CD4-positive, alpha-beta T cell (primary cell): Measurements from ENCODE around the gene CCDC195. TPM values are rescaled to one million over a fixed set of nuclear protein-coding genes. Genes with fewer than 3 reads are reported as not detected.

Source experiments
- ATAC-seq: fragments of 200-7000 bp; cut with Tn5 transposase; one replicate; pipeline ENCODE4 v1.10.0; 2022; ENCODE audit warnings: mild to moderate bottlenecking; ENCODE audit not compliant: poor library complexity
- CTCF ChIA-PET: fragments of 350-600 bp; sonication (Branson Sonifier 250); formaldehyde crosslinking; loops from one replicate; lab custom pipeline; 2021; ENCODE audit warnings: antibody characterized with exemption, inconsistent platforms; lab: Charles Lee
- POLR2A ChIA-PET: fragments of 350-600 bp; sonication (Branson Sonifier 250); formaldehyde crosslinking; loops from one replicate; lab custom pipeline; 2021; ENCODE audit warnings: antibody characterized with exemption, inconsistent platforms; lab: Charles Lee
- DNase-seq, 14 experiments: peaks; one replicate each; pipeline ENCODE4 v3.0.0-alpha.2; 2013 to 2020; ENCODE audit warnings: mixed read lengths in 2 of 14
- H3K27ac ChIP-seq, 2 donors: one replicate each; pipeline versions ENCODE4 v1.5.1 to v1.7.0; 2013; ENCODE audit warnings: low read length in 2 of 2, low read depth in 1 of 2, mild to moderate bottlenecking in 1 of 2
- H3K27me3 ChIP-seq, 2 experiments: 1 replicate in 1 of 2; 2 replicates in 1 of 2; pipeline versions ENCODE4 v1.6.1 to v1.7.0; 2013; ENCODE audit warnings: low read length in 2 of 2, control low read depth in 1 of 2, mild to moderate bottlenecking in 1 of 2, moderate library complexity in 1 of 2; ENCODE audit not compliant: insufficient read depth in 2 of 2, control insufficient read depth in 1 of 2
- H3K36me3 ChIP-seq: one replicate; pipeline ENCODE4 v1.6.1; 2013; ENCODE audit warnings: low read length, control low read depth; ENCODE audit not compliant: insufficient read depth
- H3K4me1 ChIP-seq: one replicate; pipeline ENCODE4 v1.6.1; 2013; ENCODE audit warnings: low read length, control low read depth; ENCODE audit not compliant: insufficient read depth
- H3K4me3 ChIP-seq: one replicate; pipeline ENCODE4 v1.5.1; 2013; ENCODE audit warnings: mild to moderate bottlenecking, low read length, moderate library complexity
- H3K9me3 ChIP-seq, 2 experiments: 1 replicate in 1 of 2; 2 replicates in 1 of 2; pipeline versions ENCODE4 v1.6.1 to v1.7.0; 2013; ENCODE audit warnings: low read length in 2 of 2, mild to moderate bottlenecking in 2 of 2, control low read depth in 1 of 2, moderate library complexity in 1 of 2; ENCODE audit not compliant: control insufficient read depth in 1 of 2, insufficient read depth in 1 of 2
- H3K27ac Mint-ChIP-seq: one replicate; pipeline ENCODE4 v1.8.0; 2020; ENCODE audit warnings: mixed read lengths
- H3K27me3 Mint-ChIP-seq: one replicate; pipeline ENCODE4 v1.8.0; 2021; ENCODE audit warnings: mixed read lengths
- H3K36me3 Mint-ChIP-seq: one replicate; pipeline ENCODE4 v1.8.0; 2021; ENCODE audit warnings: low read depth, mixed read lengths
- H3K4me1 Mint-ChIP-seq: one replicate; pipeline ENCODE4 v1.8.0; 2021; ENCODE audit warnings: low read depth, mixed read lengths
- H3K4me3 Mint-ChIP-seq: one replicate; pipeline ENCODE4 v1.8.0; 2020; ENCODE audit warnings: mild to moderate bottlenecking, mixed read lengths
- H3K9me3 Mint-ChIP-seq: one replicate; pipeline ENCODE4 v1.8.0; 2020; ENCODE audit warnings: mixed read lengths
- intact Hi-C, 2 experiments: fragments of 100-400 bp; cut with DNase I in 1 of 2; cut with micrococcal nuclease in 1 of 2; formaldehyde crosslinking; loops; one replicate each; pipeline versions ENCODE4 v1.15.1 to v1.9.0; 2023 to 2025; cut with DNase I, micrococcal nuclease
- total RNA-seq, 174 experiments: library from RNA in 2 of 174; stranded (reverse) in 2 of 174; gene quantifications; one replicate each; pipeline ENCODE4 v1.2.3 and lab custom pipeline; 2021 to 2026
- TF ChIP-seq, protein P1 (sequence below): fragments of 200-600 bp; IDR thresholded peaks from one replicate; pipeline ENCODE4 v1.8.0; 2022; ENCODE audit warnings: antibody characterized with exemption, mild to moderate bottlenecking

Gene CCDC195
- total RNA-seq, 2 experiments from 2014 or later, result not detected

DNA sequence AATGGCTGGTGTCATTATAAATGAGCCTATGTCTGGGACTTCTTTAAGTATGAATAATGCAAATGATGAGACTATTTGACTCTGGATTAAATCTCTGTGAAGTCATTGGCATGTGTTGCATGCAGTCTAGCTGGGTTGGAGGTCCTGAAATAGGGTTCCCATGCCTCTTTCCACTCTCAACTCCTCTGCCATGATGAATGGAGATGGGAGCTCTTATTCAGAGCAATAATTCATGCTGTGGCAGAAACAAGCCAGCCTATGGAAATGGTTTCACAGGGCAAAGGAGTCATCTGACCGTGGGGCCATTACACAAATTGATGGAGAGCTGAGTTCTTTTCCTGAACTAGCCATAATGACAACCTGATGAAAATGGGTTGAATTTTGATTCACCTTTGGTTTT, 15.5 kb upstream of the CCDC195 start:
- Histone ChIP-seq H3K27me3 (no peaks in the 10 kb centered on the region), H3K4me1 (no peaks in the 10 kb centered on the region), H3K4me3 (no peak overlapping the region), H3K9me3 (peaks cover 13 to 17% of the 10 kb centered on the region in 2 experiments), H3K36me3 (no peaks in the 10 kb centered on the region), H3K27ac (no peak overlapping the region)
- TF ChIP-seq, protein P1, sequence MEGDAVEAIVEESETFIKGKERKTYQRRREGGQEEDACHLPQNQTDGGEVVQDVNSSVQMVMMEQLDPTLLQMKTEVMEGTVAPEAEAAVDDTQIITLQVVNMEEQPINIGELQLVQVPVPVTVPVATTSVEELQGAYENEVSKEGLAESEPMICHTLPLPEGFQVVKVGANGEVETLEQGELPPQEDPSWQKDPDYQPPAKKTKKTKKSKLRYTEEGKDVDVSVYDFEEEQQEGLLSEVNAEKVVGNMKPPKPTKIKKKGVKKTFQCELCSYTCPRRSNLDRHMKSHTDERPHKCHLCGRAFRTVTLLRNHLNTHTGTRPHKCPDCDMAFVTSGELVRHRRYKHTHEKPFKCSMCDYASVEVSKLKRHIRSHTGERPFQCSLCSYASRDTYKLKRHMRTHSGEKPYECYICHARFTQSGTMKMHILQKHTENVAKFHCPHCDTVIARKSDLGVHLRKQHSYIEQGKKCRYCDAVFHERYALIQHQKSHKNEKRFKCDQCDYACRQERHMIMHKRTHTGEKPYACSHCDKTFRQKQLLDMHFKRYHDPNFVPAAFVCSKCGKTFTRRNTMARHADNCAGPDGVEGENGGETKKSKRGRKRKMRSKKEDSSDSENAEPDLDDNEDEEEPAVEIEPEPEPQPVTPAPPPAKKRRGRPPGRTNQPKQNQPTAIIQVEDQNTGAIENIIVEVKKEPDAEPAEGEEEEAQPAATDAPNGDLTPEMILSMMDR, result no peak
- no peak overlapping the region for H3K4me3 Mint-ChIP-seq
- H3K4me1 Mint-ChIP-seq, result no peaks in the 10 kb centered on the region
- DNase-seq (no peak), ATAC-seq (no peak)
- intact Hi-C loops, result no loop called here
- peaks cover 4% of the 10 kb centered on the region for H3K27me3 Mint-ChIP-seq
- peaks cover 13% of the 10 kb centered on the region for H3K9me3 Mint-ChIP-seq
- peaks cover 7% of the 10 kb centered on the region for H3K36me3 Mint-ChIP-seq
- H3K27ac Mint-ChIP-seq, result no peak overlapping the region
- ChIA-PET POLR2A (no interaction called here), CTCF (no interaction called here)

DNA sequence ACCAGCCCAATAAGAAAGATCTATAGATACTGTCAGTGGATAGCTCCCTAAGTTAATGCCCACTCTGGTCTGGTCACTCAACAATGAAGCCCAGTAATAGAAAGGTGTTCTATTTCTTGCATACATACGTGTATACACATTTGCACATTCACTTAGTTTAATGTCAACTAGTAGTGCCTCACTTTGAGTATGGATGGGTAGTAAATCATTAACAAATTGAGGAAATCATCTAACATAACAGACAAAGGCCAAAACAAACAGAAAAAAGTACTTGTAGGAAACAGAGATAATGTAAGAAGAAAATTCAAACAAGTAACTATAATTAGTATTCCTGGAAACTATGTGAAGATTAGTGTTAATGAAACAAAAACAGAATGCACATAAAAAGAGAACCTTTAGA, 13.3 kb upstream of the CCDC195 start:
- Histone ChIP-seq H3K9me3 (peaks cover 7 to 9% of the 10 kb centered on the region in 2 experiments), H3K27me3 (no peaks in the 10 kb centered on the region), H3K36me3 (no peaks in the 10 kb centered on the region), H3K27ac (no peak overlapping the region), H3K4me3 (no peak overlapping the region), H3K4me1 (no peaks in the 10 kb centered on the region)
- TF ChIP-seq, protein P1, result no peak
- Mint-ChIP-seq H3K27ac (no peak overlapping the region), H3K4me1 (no peaks in the 10 kb centered on the region), H3K27me3 (peaks cover 9% of the 10 kb centered on the region), H3K36me3 (no peaks in the 10 kb centered on the region), H3K9me3 (peaks cover 13% of the 10 kb centered on the region), H3K4me3 (no peak overlapping the region)
- intact Hi-C loops, result no loop called here
- POLR2A ChIA-PET, result no interaction called here
- no peak for ATAC-seq
- DNase-seq, result no peak
- CTCF ChIA-PET, result no interaction called here

DNA sequence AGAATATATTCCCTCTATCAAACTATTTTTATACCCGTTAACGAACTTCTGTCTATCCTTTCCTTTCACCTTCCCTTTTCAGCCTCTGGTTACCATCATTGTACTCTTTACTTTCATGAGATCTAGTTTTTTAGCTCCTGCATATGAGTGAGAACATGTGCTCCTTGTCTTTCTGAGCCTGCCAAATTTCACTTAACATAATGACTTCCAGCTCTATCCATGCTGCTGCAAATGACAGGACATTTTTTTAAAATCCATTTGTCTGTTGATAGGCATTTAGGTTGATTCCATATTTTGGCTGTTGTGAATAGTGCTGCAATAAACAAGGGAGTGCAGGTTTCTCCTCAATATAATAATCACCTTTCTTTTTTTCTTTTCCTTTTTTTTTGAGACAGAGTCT, 8.2 kb upstream of the CCDC195 start:
- peaks cover 7 to 9% of the 10 kb centered on the region in 2 experiments for H3K9me3 ChIP-seq
- H3K27ac ChIP-seq, result no peak overlapping the region
- intact Hi-C loops, result no loop called here
- no peaks in the 10 kb centered on the region for H3K36me3 ChIP-seq
- no peak overlapping the region for H3K4me3 ChIP-seq
- H3K4me3 Mint-ChIP-seq, result no peak overlapping the region
- TF ChIP-seq, protein P1, result no peak
- H3K36me3 Mint-ChIP-seq, result no peaks in the 10 kb centered on the region
- no peak for DNase-seq
- H3K4me1 ChIP-seq, result no peaks in the 10 kb centered on the region
- H3K27ac Mint-ChIP-seq, result no peak overlapping the region
- peaks cover 13% of the 10 kb centered on the region for H3K9me3 Mint-ChIP-seq
- no peaks in the 10 kb centered on the region for H3K27me3 ChIP-seq
- ChIA-PET CTCF (no interaction called here), POLR2A (interaction anchor here (0.7 kb wide), 1 partner anchor 618 kb away, joined by 3 read pairs; no protein-coding TSS in a partner anchor)
- H3K27me3 Mint-ChIP-seq, result peaks cover 10% of the 10 kb centered on the region
- H3K4me1 Mint-ChIP-seq, result no peaks in the 10 kb centered on the region
- ATAC-seq, result no peak
